ENCODE measurements around the gene TIMP3. TPM values are rescaled to one million over a fixed set of nuclear protein-coding genes. Genes with fewer than 3 reads are reported as not detected.

Gene TIMP3
- total RNA-seq, 2 donors from 2014 or later = not detected

DNA sequence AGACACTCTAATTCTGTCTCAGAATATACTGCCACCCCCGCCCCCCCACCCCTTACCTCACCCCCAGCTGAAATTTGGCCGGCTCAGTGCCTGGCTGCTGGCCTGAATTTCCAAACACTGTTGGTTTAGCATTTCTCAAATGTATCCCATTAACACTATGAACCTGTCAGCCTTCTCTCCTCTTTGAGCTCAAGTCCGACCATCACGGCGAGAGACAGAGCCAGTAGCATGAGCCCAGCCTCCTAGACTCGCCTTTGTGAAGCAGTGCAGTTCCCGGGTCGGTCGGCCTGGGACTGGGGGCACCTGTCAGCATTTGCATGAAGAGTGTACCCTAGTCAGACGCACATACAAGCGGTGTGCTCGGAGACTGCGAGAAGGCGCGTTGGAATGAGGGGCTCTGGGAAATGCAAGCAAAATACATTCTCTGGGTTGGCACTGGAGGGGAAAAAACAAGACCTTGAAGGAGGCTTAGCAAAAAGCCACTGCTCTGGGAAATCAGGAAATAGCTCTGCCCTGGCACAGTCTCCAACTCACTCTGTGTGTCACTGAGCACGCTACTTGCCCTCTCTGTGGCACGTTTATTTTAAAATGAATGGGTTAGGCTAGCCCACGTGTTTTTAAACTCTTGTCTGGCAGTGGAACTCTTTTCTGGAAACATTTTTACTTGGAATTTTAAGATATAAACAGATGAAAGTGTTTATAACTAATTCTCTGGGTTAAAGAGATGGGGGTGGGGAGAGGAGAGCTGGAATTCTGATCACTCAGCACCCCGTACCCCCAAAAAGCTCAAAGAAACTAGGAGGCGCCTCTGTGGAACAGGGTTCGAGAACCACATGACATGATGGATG is 108.3 kb downstream of the TIMP3 start:
- H3K9me3 Mint-ChIP-seq = no peaks in the 10 kb centered on the region
- no peak for ATAC-seq (replicated peaks)
- H3K4me1 Mint-ChIP-seq = no peaks in the 10 kb centered on the region

DNA sequence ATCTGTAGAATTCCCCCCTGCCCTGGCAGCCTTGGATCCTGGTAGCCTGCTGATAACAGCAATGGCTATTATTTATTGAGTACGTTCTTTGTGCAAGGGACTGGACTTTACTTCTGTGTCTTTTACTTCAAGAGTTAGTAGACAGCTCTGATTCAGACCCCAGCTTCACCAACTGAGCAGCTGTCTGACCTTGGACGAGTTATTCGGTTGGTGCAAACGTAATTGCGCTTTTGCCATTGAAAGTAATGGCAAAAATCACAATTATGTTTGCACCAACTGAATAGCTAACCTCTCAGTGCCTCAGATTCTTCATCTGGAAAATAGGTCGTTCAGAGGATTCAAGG is 108.9 kb downstream of the TIMP3 start:
- Mint-ChIP-seq H3K9me3 (peaks cover 3% of the 10 kb centered on the region), H3K27ac (no peak overlapping the region), H3K36me3 (ENCODE audit: low read depth) (no peaks in the 10 kb centered on the region), H3K27me3 (peaks cover 4% of the 10 kb centered on the region), H3K4me1 (no peaks in the 10 kb centered on the region), H3K4me3 (no peak overlapping the region)
- ATAC-seq (replicated peaks) = no peak

More for the DNA sequence above, 108.3 kb downstream of the TIMP3 start:
- Mint-ChIP-seq H3K36me3 (ENCODE audit: low read depth) (no peaks in the 10 kb centered on the region), H3K27me3 (peaks cover 4% of the 10 kb centered on the region), H3K27ac (no peak overlapping the region), H3K4me3 (no peak overlapping the region)

- ATAC-seq (replicated peaks) = no peak
- no peaks in the 10 kb centered on the region for H3K4me1 Mint-ChIP-seq
- no peak overlapping the region for H3K27ac Mint-ChIP-seq
- H3K4me3 Mint-ChIP-seq = no peak overlapping the region
- peaks cover 4% of the 10 kb centered on the region for H3K27me3 Mint-ChIP-seq
- no peaks in the 10 kb centered on the region for H3K36me3 Mint-ChIP-seq (ENCODE audit: low read depth)
- H3K9me3 Mint-ChIP-seq = peaks cover 5% of the 10 kb centered on the region
Observed at GRCh38 chr22:32911503-32911902, 110.0 kb downstream of the TIMP3 start.
